Measurements from ENCODE around the gene ABCB10.

- TF ChIP-seq, protein P1, sequence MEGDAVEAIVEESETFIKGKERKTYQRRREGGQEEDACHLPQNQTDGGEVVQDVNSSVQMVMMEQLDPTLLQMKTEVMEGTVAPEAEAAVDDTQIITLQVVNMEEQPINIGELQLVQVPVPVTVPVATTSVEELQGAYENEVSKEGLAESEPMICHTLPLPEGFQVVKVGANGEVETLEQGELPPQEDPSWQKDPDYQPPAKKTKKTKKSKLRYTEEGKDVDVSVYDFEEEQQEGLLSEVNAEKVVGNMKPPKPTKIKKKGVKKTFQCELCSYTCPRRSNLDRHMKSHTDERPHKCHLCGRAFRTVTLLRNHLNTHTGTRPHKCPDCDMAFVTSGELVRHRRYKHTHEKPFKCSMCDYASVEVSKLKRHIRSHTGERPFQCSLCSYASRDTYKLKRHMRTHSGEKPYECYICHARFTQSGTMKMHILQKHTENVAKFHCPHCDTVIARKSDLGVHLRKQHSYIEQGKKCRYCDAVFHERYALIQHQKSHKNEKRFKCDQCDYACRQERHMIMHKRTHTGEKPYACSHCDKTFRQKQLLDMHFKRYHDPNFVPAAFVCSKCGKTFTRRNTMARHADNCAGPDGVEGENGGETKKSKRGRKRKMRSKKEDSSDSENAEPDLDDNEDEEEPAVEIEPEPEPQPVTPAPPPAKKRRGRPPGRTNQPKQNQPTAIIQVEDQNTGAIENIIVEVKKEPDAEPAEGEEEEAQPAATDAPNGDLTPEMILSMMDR (IDR thresholded peaks at IDR 0.05): no peak
- TF ChIP-seq POLR2AphosphoS5 (IDR thresholded peaks at IDR 0.05): no peak
Measured at GRCh38 chr1:229480495-229480894, 78.0 kb downstream of the ABCB10 start.

Measured in gastroesophageal sphincter (tissue), 3 donors.